Neural cell (in vitro differentiated cells): ENCODE data around the gene ZNF335.

Experiments used
- CTCF ChIP-seq: fragments of 450-650 bp; IDR thresholded peaks from 2 replicates; pipeline ENCODE4 v1.5.1; 2014; ENCODE audit warnings: antibody characterized with exemption, mild to moderate bottlenecking, moderate library complexity; ENCODE audit not compliant: poor library complexity, severe bottlenecking
- EP300 ChIP-seq: fragments of 450-650 bp; conservative IDR thresholded peaks from 2 replicates; pipeline ENCODE4 v1.6.1; 2014; ENCODE audit warnings: antibody characterized with exemption, mild to moderate bottlenecking, moderate library complexity; ENCODE audit not compliant: poor library complexity, severe bottlenecking
- EZH2 ChIP-seq: fragments of 200-600, 300-800 bp; shearing (Covaris generic), sonication (generic); IDR thresholded peaks from 2 replicates; pipeline ENCODE4 v1.6.1; 2014; ENCODE audit warnings: antibody characterized with exemption, low read length, borderline replicate concordance, mild to moderate bottlenecking; ENCODE audit not compliant: insufficient read depth, poor library complexity, severe bottlenecking
- MXI1 ChIP-seq: fragments of 450-650 bp; conservative IDR thresholded peaks from 2 replicates; pipeline ENCODE4 v1.6.1; 2014; ENCODE audit warnings: antibody characterized with exemption, mild to moderate bottlenecking; ENCODE audit not compliant: poor library complexity, severe bottlenecking
- POLR2AphosphoS5 ChIP-seq: IDR thresholded peaks from 2 replicates; pipeline ENCODE4 v1.6.1; 2012
- RAD21 ChIP-seq: fragments of 450-650 bp; conservative IDR thresholded peaks from 2 replicates; pipeline ENCODE4 v1.6.1; 2014; ENCODE audit warnings: antibody characterized with exemption, mild to moderate bottlenecking, moderate library complexity
- REST ChIP-seq: IDR thresholded peaks from 2 replicates; pipeline ENCODE4 v1.6.1; 2012; ENCODE audit warnings: borderline replicate concordance
- SMC3 ChIP-seq: fragments of 450-650 bp; conservative IDR thresholded peaks from 2 replicates; pipeline ENCODE4 v1.6.1; 2014; ENCODE audit warnings: antibody characterized with exemption, mild to moderate bottlenecking, moderate library complexity; ENCODE audit not compliant: poor library complexity
- TAF1 ChIP-seq: IDR thresholded peaks from 2 replicates; pipeline ENCODE4 v1.6.1; 2012; ENCODE audit warnings: low read depth

- TF ChIP-seq RAD21 (no peak), CTCF (no peak), POLR2AphosphoS5 (no peak), TAF1 (no peak), REST (no peak), SMC3 (no peak), EP300 (no peak), MXI1 (no peak), EZH2 (no peak)
These were observed 9.3 kb upstream of the ZNF335 start for GRCh38 chr20:45981261-45981660.
